Stimulated activated CD4-positive, alpha-beta T cell treated with anti-CD3 and anti-CD28 coated beads, Interleukin-12 subunit alpha, Interleukin-12 subunit beta, amount 100 ng/mL, for 4 hours (primary cell): ENCODE measurements around the gene KCTD10.

Experiments
- DNase-seq: peaks from one replicate; pipeline ENCODE4 v3.0.0-alpha.2; 2020

The KCTD10 gene, protein sequence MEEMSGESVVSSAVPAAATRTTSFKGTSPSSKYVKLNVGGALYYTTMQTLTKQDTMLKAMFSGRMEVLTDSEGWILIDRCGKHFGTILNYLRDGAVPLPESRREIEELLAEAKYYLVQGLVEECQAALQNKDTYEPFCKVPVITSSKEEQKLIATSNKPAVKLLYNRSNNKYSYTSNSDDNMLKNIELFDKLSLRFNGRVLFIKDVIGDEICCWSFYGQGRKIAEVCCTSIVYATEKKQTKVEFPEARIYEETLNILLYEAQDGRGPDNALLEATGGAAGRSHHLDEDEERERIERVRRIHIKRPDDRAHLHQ

GRCh38 chr12:109477185-109477962, at the start of gene KCTD10, which contains the start of gene UBE3B:
TSS of gene KCTD10 (minus strand) at chr12:109477300. CDS start at chr12:109477262, 38 bp downstream.
TSS of gene UBE3B (plus strand) at chr12:109477634. CDS start at chr12:109483552, 5,918 bp downstream.
- DNase-seq = peak; percentile 82

DNA sequence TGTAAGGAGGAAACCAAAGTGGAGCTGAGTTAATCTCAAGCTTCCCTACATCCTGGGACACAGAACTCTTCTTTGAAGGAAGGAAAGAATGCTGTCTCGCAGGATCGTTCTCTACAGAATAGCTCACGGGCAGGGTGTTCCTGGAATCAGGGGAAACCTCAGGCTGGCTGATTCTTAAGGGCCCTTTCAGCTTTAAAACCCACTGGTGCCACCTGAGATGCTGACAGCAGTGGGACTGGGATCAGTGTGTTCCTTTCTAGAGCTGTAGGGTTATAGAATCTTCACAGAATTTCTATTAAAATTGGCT, 48.1 kb upstream of the KCTD10 start:
- no peak for DNase-seq

DNA sequence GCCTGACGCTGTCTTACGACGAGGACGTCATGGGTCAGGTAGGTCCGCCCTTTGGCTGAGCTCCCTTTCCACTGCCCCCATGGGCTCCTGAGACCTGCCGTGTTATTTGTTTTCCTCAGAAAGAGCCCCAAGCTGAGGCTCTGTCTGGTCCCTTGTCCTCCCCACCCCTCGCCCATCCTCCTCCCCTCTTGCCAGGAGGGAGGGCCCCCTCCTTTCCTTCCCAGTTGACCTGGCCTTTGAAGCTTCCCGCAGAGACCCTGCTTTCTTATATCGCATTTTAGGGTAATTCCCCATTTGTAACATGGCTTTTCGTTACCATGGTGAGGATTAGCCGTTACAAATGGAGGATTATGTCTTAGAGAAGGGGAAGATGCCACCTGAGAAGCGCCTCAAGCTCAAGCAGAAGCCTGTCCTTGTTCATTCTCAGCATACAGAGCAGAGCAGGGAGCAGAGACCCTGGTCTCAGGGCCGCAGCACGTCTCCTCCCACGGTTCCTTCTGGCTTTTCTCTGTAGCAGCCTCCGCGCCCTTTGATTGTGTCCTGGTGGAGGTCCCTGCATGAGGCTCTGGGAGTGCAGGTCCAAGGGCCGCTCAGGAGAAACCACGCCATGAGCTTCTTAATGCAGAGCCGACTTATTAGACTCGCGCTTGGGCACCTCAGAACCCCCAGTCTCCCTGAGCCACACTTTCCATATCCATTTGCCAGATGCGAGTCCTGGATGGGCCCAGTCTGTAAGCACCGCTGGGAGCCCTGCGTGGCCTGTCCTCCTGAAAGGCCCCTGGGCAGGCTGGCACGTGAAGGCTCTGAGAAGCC, 47.6 kb upstream of the KCTD10 start:
- no peak for DNase-seq

- DNase-seq = no peak
Measured at GRCh38 chr12:109523504-109523903, 46.4 kb upstream of the KCTD10 start.

- no peak for DNase-seq
Measured at GRCh38 chr12:109523071-109523470, 46.0 kb upstream of the KCTD10 start.

GRCh38 chr12:109521831-109522230, 44.7 kb upstream of the KCTD10 start:
- no peak for DNase-seq

- DNase-seq = no peak
Measured at GRCh38 chr12:109519787-109520186, 42.7 kb upstream of the KCTD10 start.

DNA sequence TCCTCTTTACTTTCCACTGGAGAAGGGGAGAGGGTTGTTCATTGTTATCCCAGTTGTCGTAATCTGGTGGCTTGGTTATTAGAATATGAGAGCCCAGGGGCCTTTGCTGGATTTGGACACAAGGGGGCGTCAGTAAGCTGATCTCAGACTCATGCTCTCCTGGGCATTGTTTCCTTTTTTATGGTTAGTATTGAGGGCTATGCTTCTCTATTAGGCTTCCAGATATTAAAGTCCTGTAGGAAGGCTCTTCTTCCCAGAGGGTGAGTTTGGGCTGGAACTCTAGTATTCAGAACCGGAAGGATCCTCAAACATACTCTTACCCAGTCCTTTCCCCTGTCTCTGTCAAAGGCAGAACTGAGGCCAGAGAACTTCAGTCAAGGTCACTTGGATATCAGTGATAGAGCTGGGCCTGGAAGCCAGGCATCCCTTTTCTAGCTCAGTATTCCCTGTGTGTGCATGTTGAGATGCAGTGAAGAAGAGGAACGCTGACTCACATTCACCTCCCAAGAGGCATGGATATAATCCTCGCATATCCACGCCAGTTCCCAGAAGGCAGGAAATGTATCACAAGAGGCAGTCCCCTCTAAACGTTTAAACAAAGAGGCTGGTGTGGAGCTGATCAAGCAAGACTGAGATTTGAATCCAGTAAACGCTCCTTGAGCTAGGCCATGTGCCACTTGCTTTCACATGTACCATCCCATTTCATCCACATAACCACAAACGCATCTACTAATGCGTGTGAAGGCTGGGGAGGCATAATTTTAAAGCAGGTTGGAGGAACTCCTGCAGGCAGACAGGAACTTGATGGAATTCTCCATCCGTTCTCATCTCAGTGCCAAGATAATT, 41.9 kb upstream of the KCTD10 start:
- peak; percentile 49 for DNase-seq

DNA sequence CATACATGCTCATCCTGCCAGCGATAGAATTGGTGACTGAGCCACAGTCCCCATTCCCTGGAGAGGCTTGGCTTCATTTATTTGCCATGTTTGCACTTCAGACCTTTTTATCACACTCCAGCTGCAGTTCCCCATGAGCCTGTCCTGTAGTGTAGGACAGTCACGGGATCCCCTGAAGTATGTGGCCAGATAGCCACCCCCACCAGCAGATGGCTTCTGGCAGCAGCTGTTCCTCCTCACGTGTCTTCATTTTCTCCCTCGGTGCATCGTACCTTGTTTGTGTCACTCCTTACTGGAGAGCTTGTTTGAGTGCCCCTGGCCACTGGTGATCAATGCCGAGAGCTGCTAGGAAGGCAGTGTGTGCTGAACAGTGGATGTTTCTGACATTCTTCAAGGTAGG, 40.5 kb upstream of the KCTD10 start:
- DNase-seq = no peak

DNA sequence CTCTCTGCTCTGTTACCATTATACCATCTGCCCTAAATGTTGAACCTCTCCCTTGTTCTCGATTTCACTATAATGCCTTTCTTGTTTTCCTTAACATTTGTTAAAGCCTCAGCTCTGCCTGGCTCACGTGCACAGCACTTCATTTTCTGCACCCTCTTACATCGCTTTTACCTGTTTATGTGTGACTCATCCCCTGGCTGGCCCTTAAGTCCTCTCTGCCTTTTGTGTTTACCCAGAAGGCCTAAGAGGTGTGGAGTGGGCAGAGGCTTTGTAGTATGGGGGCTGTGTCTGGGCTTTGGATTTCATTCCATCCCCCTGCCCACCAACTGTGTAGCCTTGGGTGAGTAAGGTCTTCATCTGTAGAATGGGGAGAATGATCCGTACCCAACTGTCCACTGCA, 36.9 kb upstream of the KCTD10 start:
- no peak for DNase-seq

GRCh38 chr12:109513051-109513450, 36.0 kb upstream of the KCTD10 start:
- DNase-seq = no peak

- DNase-seq = no peak
Measured at GRCh38 chr12:109512608-109513007, 35.5 kb upstream of the KCTD10 start.

- DNase-seq = no peak
Measured at GRCh38 chr12:109510196-109510595, 33.1 kb upstream of the KCTD10 start.

GRCh38 chr12:109504068-109504467, 27.0 kb upstream of the KCTD10 start:
- DNase-seq = no peak

- no peak for DNase-seq
Measured at GRCh38 chr12:109503611-109504010, 26.5 kb upstream of the KCTD10 start.

GRCh38 chr12:109502332-109502731, 25.2 kb upstream of the KCTD10 start:
- DNase-seq = no peak

DNA sequence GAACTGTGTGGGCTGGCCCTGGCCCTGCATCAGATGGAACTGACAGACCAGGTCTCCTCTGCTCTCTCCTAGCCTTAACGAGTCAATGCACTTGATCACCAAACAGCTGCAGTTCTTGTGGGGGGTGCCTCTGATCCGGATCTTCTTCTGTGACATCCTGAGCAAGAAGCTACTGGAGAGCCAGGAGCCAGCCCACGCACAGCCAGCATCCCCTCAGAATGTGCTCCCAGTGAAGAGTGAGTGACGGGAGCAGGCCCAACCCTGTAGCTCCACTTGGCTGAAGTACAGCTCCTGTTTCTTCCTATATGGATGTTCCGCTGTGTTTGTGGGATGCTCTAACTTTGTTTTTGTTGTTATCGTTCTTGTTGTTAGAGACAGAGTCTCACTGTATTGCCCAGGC, 24.2 kb upstream of the KCTD10 start:
- DNase-seq = no peak

DNA sequence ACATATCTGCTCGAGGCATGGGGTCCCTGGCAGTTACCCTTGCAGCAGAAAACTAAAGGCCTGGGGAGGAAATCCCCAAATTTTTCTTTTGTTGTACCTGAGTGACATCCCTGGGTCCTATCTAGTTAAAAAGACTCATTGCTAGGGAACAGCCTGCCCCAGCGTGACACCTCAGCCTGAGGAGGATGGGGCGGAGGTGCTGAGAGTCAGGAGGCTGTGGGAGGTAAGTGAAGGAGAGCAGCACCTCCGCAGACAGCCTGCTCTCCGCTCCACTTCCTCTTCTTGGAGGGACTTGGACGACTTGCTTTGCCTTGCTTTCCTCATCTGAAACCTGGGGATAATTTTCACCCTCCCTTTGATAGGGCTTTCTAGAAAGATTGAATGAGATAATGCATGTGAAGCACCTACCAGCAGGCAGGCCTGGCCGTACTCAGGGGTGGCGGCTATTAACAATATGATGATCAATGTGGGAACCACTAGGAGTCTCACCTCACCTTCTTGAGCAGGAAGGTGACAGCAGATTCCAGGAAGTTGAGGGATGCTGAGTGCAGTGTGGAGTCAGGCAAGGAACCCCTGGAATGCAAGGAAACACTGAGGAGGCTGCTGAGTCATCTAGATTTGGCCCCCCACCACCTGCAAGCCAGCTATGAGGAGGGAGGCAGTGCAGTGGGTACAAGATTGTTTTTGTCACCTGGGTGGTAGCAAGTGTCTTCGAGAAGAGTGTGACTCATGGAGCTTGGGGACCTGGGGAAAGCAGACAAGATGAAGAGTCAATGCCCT, 23.5 kb upstream of the KCTD10 start:
- DNase-seq = no peak

- no peak for DNase-seq
Measured at GRCh38 chr12:109497675-109498074, 20.6 kb upstream of the KCTD10 start.

DNA sequence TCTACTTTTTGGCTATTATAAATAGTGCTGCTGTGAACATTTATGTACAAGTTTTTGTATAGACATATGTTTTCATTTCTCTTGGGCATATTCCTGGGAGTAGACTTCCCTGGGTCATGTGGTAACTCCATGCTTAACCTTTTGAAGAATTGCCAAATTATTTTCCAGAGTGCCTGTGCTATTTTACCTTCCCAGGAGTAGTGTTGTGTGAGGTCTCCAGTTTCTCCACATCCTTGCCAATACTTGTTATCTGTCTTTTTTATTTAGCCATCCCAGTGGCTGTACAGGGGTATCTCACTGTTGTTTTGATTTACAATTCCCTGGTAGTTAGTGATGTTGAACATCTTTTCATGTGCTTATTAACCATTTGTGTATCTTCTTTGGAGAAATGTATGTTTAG, 19.2 kb upstream of the KCTD10 start:
- no peak for DNase-seq

DNA sequence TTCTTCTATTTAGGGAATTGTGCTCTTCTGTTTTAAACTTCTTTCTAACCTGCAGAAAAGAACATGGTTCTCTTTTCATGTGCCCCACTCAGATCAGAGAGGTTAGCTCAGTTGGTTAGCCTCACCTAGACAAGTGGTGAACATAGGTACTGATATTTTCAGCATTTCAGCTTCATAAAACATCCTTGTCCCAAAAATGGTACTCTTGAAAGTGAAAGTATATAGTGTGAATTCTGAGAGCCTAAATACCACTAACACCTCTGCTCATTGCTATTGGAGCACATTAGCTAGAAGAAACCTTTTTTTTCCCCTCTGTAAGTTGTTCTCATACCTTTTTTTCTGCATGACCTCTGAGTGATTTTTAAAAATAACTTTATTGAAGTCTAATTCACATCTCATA, 17.9 kb upstream of the KCTD10 start:
- DNase-seq = no peak

GRCh38 chr12:109494348-109494881, 17.3 kb upstream of the KCTD10 start:
- DNase-seq = no peak
